Measurements from ENCODE around the gene MYH9. TPM values are rescaled to one million over a fixed set of nuclear protein-coding genes. Genes with fewer than 3 reads are reported as not detected.
"Not testable (repeated sequence)": the region's sequence is repeated elsewhere in the genome, so short reads cannot be mapped to it uniquely, and the experiment has no call there.

MYH9 gene
- total RNA-seq, 8 experiments from 2014 or later, result 10.0 to 119 (median 53.1) TPM

- 86 to 94% (median 87%) methylated on average over 5 to 16 of the region's 19 CpGs; no CpG with 5 or more reads in 5 of the 10 experiments for whole genome bisulfite sequencing, 10 experiments
Observed at GRCh38 chr22:36297568-36297967, 90.2 kb downstream of the MYH9 start.

GRCh38 chr22:36296690-36297089 lies 91.1 kb downstream of the MYH9 start:
- no peak for ATAC-seq (replicated peaks in 6 of 8)
- Histone ChIP-seq H3K4me3 (no peak overlapping the region), H3K27ac (no peak overlapping the region), H3K4me1 (replicated peaks in 1 of 2) (no peaks in the 10 kb centered on the region)
- in situ Hi-C loops (cut with MboI; ENCODE audit: low pct_unique_long_range_greater_than_20kb in 2 of 9, low sequenced_read_pairs in 9 of 9, unreplicated experiment in 9 of 9), result no loop called here
- WGBS, 10 experiments, result 94 to 100% (median 97%) methylated on average over 3 to 8 of the region's 15 CpGs; no CpG with 5 or more reads in 6 of the 10 experiments

More at GRCh38 chr22:36297568-36297967, 90.2 kb downstream of the MYH9 start:
- ATAC-seq (replicated peaks in 6 of 8), result no peak
- Histone ChIP-seq H3K4me3 (no peak overlapping the region), H3K27ac (no peak overlapping the region), H3K4me1 (replicated peaks in 1 of 2) (no peaks in the 10 kb centered on the region)
- in situ Hi-C loops (cut with MboI; ENCODE audit: low pct_unique_long_range_greater_than_20kb in 2 of 9, low sequenced_read_pairs in 9 of 9, unreplicated experiment in 9 of 9), result no loop called here

GRCh38 chr22:36295247-36295646 lies 92.5 kb downstream of the MYH9 start:
- H3K4me1 ChIP-seq (replicated peaks in 1 of 2), result no peaks in the 10 kb centered on the region
- WGBS, 10 experiments, result 94 to 100% (median 100%) methylated on average over 1 to 2 of the region's 7 CpGs; no CpG with 5 or more reads in 5 of the 10 experiments
- in situ Hi-C loops (cut with MboI; ENCODE audit: low pct_unique_long_range_greater_than_20kb in 2 of 9, low sequenced_read_pairs in 9 of 9, unreplicated experiment in 9 of 9), result no loop called here
- H3K4me3 ChIP-seq, result no peak overlapping the region
- H3K27ac ChIP-seq, result no peak overlapping the region
- ATAC-seq (replicated peaks in 6 of 8), result no peak

- Histone ChIP-seq H3K4me3 (no peak overlapping the region), H3K27ac (no peak overlapping the region), H3K4me1 (replicated peaks in 1 of 2) (no peaks in the 10 kb centered on the region)
- in situ Hi-C loops (cut with MboI; ENCODE audit: low pct_unique_long_range_greater_than_20kb in 2 of 9, low sequenced_read_pairs in 9 of 9, unreplicated experiment in 9 of 9), result no loop called here
- 60 to 100% (median 89%) methylated on average over 1 to 4 of the region's 11 CpGs; no CpG with 5 or more reads in 3 of the 10 experiments for WGBS, 10 experiments
- peak in 1 of 8 experiments; percentile 4 for ATAC-seq (replicated peaks in 6 of 8)
Observed at GRCh38 chr22:36294801-36295200, 93.0 kb downstream of the MYH9 start.

DNA sequence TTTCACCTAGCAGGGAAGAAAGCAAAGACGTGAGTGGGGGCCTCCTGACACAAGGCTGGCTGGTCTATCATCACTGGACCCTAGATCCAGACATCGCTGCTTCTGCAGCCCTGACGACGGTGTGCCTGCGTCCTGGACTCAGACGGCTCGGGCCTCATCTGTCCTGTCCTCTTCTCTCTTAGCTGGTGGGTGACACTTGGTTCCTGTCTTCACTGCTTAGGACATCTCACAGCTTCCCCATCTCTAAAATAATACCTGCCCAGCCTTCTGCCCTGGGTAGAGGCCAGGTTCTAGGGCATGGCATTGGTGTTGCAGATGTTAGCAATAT lies 93.5 kb downstream of the MYH9 start:
- Histone ChIP-seq H3K4me3 (no peak overlapping the region), H3K27ac (no peak overlapping the region), H3K4me1 (replicated peaks in 1 of 2) (no peaks in the 10 kb centered on the region)
- in situ Hi-C loops (cut with MboI; ENCODE audit: low pct_unique_long_range_greater_than_20kb in 2 of 9, low sequenced_read_pairs in 9 of 9, unreplicated experiment in 9 of 9), result no loop called here
- ATAC-seq (replicated peaks in 6 of 8), result no peak
- 90 to 100% (median 97%) methylated on average over 2 to 5 of the region's 7 CpGs; no CpG with 5 or more reads in 7 of the 10 experiments for WGBS, 10 experiments

DNA sequence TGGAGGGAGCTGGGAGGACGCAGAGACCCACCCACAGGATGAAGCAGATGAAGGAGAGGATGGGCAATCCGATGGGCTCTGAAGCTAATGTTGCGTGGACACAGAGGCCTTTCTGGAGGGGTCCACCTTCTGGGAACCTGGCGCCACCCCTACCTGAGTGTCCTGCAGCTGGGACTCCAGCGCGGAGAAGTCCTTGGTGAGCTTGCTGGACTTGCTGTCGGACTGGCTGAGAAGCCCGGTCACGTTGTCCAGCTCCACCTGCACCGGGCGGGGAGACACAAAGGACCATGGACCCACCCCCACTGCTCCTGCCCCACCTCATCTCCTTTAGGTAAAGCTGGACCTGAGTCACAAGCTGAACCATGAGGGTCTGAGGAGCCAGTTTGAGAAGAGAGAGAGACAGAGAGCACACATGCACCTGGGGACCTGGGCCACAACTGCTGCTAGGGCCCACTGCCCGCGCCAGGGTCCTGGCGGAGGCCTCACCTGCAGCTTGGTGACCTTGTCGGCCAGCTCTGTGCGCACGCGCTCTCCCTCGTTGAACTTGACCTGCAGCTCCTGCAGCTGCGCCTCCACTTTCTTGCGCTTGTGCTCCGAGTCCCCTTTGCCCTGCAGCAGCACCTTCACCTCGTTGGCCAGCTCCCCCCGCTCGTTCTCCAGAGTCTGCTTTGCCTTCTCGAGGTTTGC lies 94.0 kb downstream of the MYH9 start:
- Histone ChIP-seq H3K4me1 (replicated peaks in 1 of 2) (no peaks in the 10 kb centered on the region), H3K27ac (no peak overlapping the region), H3K4me3 (no peak overlapping the region)
- peak in 1 of 8 experiments; percentile 3 for ATAC-seq (replicated peaks in 6 of 8)
- in situ Hi-C loops (cut with MboI; ENCODE audit: low pct_unique_long_range_greater_than_20kb in 2 of 9, low sequenced_read_pairs in 9 of 9, unreplicated experiment in 9 of 9), result no loop called here
- WGBS, 10 experiments, result 80 to 100% (median 98%) methylated on average over 1 to 5 of the region's 26 CpGs; no CpG with 5 or more reads in 2 of the 10 experiments

DNA sequence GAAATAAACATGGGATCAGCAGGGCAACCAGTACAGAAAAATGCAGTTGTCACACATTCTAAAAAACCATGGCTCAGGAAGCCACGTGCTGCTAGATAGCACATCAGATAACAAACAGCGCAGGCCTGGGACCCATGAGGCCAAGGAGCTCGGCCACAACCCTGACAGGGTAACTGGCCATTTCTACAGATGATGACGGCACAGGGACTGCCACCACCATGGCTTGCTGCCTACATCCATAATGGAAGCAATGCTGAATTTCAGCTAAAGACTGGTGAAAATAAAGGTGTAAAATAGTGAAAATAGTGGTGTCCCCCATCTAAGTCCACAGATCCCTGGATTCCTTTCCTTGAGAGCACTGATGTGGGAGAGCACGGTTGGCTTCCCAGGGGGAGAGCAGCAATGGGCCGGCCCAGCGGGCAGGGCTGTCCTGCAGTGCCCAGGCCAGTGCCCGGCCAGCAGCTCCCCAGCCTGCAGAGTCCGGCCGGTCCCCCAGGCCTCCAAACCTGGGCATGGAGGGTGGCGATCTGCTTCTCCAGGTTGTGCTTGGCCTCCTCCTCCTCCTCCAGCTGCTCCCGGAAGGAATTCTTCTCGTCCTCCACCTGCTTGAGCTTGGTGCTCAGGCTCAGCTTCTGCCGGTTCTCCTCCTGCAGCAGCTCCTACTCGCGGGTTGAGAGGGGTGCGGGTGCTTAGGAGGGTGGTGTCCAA lies 94.8 kb downstream of the MYH9 start:
- WGBS, 10 experiments, result 82 to 100% (median 100%) methylated on average over 1 to 9 of the region's 17 CpGs; no CpG with 5 or more reads in 3 of the 10 experiments
- in situ Hi-C loops (cut with MboI; ENCODE audit: low pct_unique_long_range_greater_than_20kb in 2 of 9, low sequenced_read_pairs in 9 of 9, unreplicated experiment in 9 of 9), result no loop called here
- peak in 1 of 8 experiments; percentile 9 for ATAC-seq (replicated peaks in 6 of 8)
- H3K4me3 ChIP-seq, result no peak overlapping the region
- H3K4me1 ChIP-seq (replicated peaks in 1 of 2), result no peaks in the 10 kb centered on the region
- H3K27ac ChIP-seq, result no peak overlapping the region

GRCh38 chr22:36291831-36292740 lies 95.7 kb downstream of the MYH9 start:
- in situ Hi-C loops (cut with MboI; ENCODE audit: low pct_unique_long_range_greater_than_20kb in 2 of 9, low sequenced_read_pairs in 9 of 9, unreplicated experiment in 9 of 9), result no loop called here
- peak in 2 of 8 experiments; percentile 9 to 14 for ATAC-seq (replicated peaks in 6 of 8)
- Histone ChIP-seq H3K27ac (no peak overlapping the region), H3K4me1 (replicated peaks in 1 of 2) (no peaks in the 10 kb centered on the region), H3K4me3 (no peak overlapping the region)
- WGBS, 10 experiments, result 84 to 100% (median 95%) methylated on average over 3 to 11 of the region's 29 CpGs; no CpG with 5 or more reads in 3 of the 10 experiments

- H3K4me1 ChIP-seq (replicated peaks in 1 of 2); ATAC-seq (replicated peaks in 6 of 8); H3K4me3 ChIP-seq; H3K27ac ChIP-seq; in situ Hi-C loops (cut with MboI; ENCODE audit: low pct_unique_long_range_greater_than_20kb in 2 of 9, low sequenced_read_pairs in 9 of 9, unreplicated experiment in 9 of 9): not testable (repeated sequence)
- WGBS, 10 experiments, result no CpG with 5 or more reads among the region's 40 CpGs
Observed at GRCh38 chr22:36290391-36291075, 97.2 kb downstream of the MYH9 start.

GRCh38 chr22:36289948-36290371 lies 97.8 kb downstream of the MYH9 start:
- H3K4me1 ChIP-seq (replicated peaks in 1 of 2); H3K27ac ChIP-seq; H3K4me3 ChIP-seq; in situ Hi-C loops (cut with MboI; ENCODE audit: low pct_unique_long_range_greater_than_20kb in 2 of 9, low sequenced_read_pairs in 9 of 9, unreplicated experiment in 9 of 9); ATAC-seq (replicated peaks in 6 of 8): not testable (repeated sequence)
- 40 to 100% (median 93%) methylated on average over 1 to 8 of the region's 11 CpGs; no CpG with 5 or more reads in 2 of the 10 experiments for WGBS, 10 experiments

- no peak for ATAC-seq (replicated peaks in 6 of 8)
- H3K27ac ChIP-seq, result no peak overlapping the region
- no peaks in the 10 kb centered on the region for H3K4me1 ChIP-seq (replicated peaks in 1 of 2)
- no peak overlapping the region for H3K4me3 ChIP-seq
- 80 to 100% (median 90%) methylated on average over 1 to 6 of the region's 7 CpGs; no CpG with 5 or more reads in 4 of the 10 experiments for WGBS, 10 experiments
- in situ Hi-C loops (cut with MboI; ENCODE audit: low pct_unique_long_range_greater_than_20kb in 2 of 9, low sequenced_read_pairs in 9 of 9, unreplicated experiment in 9 of 9), result no loop called here
Observed at GRCh38 chr22:36289406-36289870, 98.3 kb downstream of the MYH9 start.

Measured in motor neuron (in vitro differentiated cells).